Parathyroid adenoma (tissue), 2 donors: ENCODE data around the gene ANKRD66.

Experiments used
- H2AFZ ChIP-seq: fragments of 300-600 bp; sonication (generic); one replicate; pipeline ENCODE4 v1.7.0; 2017; ENCODE audit warnings: antibody characterized with exemption, mild to moderate bottlenecking
- H3K27ac ChIP-seq: fragments of 300-600 bp; sonication (generic); one replicate; pipeline ENCODE4 v1.7.0; 2017
- H3K27me3 ChIP-seq: fragments of 300-600 bp; sonication (generic); one replicate; pipeline ENCODE4 v1.7.0; 2017; ENCODE audit warnings: low read length; ENCODE audit not compliant: control insufficient read depth, insufficient read depth
- H3K36me3 ChIP-seq: fragments of 300-600 bp; sonication (generic); one replicate; pipeline ENCODE4 v1.7.0; 2017; ENCODE audit warnings: low read length; ENCODE audit not compliant: control insufficient read depth, insufficient read depth
- H3K4me1 ChIP-seq: fragments of 300-600 bp; sonication (generic); one replicate; pipeline ENCODE4 v1.7.0; 2017; ENCODE audit warnings: control low read depth
- H3K4me2 ChIP-seq: fragments of 300-600 bp; sonication (generic); one replicate; pipeline ENCODE4 v1.7.0; 2017; ENCODE audit warnings: low read length
- H3K4me3 ChIP-seq: fragments of 300-600 bp; sonication (generic); one replicate; pipeline ENCODE4 v1.7.0; 2017; ENCODE audit warnings: low read depth, low read length
- H3K79me2 ChIP-seq: fragments of 300-600 bp; sonication (generic); one replicate; pipeline ENCODE4 v1.7.0; 2017; ENCODE audit warnings: control low read depth
- H3K9ac ChIP-seq: fragments of 300-600 bp; sonication (generic); one replicate; pipeline ENCODE4 v1.7.0; 2017; ENCODE audit warnings: mild to moderate bottlenecking
- H3K9me3 ChIP-seq: fragments of 300-600 bp; sonication (generic); one replicate; pipeline ENCODE4 v1.7.0; 2017; ENCODE audit warnings: low read length; ENCODE audit not compliant: control insufficient read depth
- TF ChIP-seq, protein P1 (sequence below): fragments of 300-600 bp; sonication (generic); IDR thresholded peaks from one replicate; pipeline ENCODE4 v1.7.0; 2017; ENCODE audit warnings: antibody characterized with exemption, mild to moderate bottlenecking
- donor health status: primary hyperparathyroidism.

Gene ANKRD66

DNA sequence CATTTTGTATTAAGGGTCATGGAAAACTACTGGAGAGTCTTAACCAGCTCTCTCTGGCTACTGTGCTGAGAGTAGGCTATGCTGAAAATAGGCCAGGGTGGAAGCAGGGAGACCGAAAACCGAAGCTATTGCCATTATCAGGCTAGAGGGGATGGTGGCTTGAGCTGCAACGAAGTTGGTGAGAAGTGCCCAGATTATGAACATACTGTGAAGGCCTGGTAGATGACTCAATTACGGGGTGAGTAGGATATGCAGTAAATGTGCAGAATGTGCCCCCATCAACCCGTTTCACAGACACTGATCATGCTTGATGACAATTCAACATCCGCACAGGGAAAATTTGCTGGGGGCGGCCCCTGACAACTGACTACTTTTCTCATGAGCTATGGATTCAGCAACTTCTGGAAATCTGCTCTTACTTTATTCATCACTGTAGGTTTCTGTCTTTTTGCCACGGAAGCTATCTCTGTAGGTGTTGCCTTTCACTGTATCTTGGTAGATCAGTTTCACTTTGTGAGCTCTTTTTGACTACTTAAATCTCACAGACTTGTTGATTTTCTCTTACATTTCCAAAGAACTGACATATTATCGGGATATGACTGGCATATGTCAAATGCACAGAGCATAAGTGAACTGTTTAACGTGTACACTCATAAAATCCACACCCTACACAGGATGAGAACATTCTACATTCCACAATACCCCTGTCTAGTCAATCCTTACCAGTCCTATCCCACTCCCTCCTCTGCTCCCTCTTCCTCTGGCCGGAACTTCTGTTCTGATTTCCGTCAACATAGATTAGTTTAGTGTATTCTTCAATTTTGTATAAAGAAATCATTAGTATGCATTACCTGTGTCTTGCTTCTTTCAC, 31.0 kb downstream of the ANKRD66 start:
- Histone ChIP-seq H3K36me3 (no peaks in the 10 kb centered on the region), H3K27ac (no peak overlapping the region), H2AFZ (no peak overlapping the region), H3K9ac (no peak overlapping the region), H3K79me2 (no peaks in the 10 kb centered on the region), H3K4me3 (no peak overlapping the region), H3K27me3 (no peaks in the 10 kb centered on the region), H3K4me1 (no peaks in the 10 kb centered on the region), H3K4me2 (no peak overlapping the region), H3K9me3 (no peaks in the 10 kb centered on the region)
- TF ChIP-seq, protein P1, sequence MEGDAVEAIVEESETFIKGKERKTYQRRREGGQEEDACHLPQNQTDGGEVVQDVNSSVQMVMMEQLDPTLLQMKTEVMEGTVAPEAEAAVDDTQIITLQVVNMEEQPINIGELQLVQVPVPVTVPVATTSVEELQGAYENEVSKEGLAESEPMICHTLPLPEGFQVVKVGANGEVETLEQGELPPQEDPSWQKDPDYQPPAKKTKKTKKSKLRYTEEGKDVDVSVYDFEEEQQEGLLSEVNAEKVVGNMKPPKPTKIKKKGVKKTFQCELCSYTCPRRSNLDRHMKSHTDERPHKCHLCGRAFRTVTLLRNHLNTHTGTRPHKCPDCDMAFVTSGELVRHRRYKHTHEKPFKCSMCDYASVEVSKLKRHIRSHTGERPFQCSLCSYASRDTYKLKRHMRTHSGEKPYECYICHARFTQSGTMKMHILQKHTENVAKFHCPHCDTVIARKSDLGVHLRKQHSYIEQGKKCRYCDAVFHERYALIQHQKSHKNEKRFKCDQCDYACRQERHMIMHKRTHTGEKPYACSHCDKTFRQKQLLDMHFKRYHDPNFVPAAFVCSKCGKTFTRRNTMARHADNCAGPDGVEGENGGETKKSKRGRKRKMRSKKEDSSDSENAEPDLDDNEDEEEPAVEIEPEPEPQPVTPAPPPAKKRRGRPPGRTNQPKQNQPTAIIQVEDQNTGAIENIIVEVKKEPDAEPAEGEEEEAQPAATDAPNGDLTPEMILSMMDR = no peak

GRCh38 chr6:46781478-46782378, 35.0 kb downstream of the ANKRD66 start:
- H3K4me2 ChIP-seq = no peak overlapping the region
- H3K27me3 ChIP-seq = no peaks in the 10 kb centered on the region
- H3K9me3 ChIP-seq = no peaks in the 10 kb centered on the region
- H3K9ac ChIP-seq = no peak overlapping the region
- H3K36me3 ChIP-seq = no peaks in the 10 kb centered on the region
- no peaks in the 10 kb centered on the region for H3K79me2 ChIP-seq
- no peaks in the 10 kb centered on the region for H3K4me1 ChIP-seq
- no peak overlapping the region for H3K27ac ChIP-seq
- H2AFZ ChIP-seq = no peak overlapping the region
- TF ChIP-seq, protein P1 = peak; percentile 79
- no peak overlapping the region for H3K4me3 ChIP-seq

DNA sequence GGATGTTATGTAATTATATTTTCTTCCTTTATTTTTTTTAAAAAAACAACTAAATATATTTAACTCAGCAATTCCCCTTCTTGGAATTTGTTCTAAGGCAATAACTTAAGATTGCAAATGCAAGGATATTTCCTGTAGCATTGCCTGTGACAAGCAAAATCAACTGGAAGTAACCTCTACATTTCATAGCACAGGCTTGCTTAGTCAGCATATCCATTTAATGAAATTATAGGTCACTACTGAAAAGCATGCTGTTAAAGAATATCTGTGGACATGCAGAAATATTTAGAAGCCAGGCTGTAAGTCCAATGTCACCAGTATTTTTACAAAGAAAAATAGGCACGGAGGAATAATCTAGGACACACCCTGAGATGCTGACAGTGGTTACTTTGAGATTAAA, 37.8 kb downstream of the ANKRD66 start:
- TF ChIP-seq, protein P1 = no peak
- H3K27me3 ChIP-seq = no peaks in the 10 kb centered on the region
- no peaks in the 10 kb centered on the region for H3K4me1 ChIP-seq
- no peak overlapping the region for H3K4me3 ChIP-seq
- H3K9ac ChIP-seq = no peak overlapping the region
- no peak overlapping the region for H2AFZ ChIP-seq
- H3K9me3 ChIP-seq = no peaks in the 10 kb centered on the region
- no peak overlapping the region for H3K4me2 ChIP-seq
- H3K36me3 ChIP-seq = no peaks in the 10 kb centered on the region
- no peaks in the 10 kb centered on the region for H3K79me2 ChIP-seq
- no peak overlapping the region for H3K27ac ChIP-seq

DNA sequence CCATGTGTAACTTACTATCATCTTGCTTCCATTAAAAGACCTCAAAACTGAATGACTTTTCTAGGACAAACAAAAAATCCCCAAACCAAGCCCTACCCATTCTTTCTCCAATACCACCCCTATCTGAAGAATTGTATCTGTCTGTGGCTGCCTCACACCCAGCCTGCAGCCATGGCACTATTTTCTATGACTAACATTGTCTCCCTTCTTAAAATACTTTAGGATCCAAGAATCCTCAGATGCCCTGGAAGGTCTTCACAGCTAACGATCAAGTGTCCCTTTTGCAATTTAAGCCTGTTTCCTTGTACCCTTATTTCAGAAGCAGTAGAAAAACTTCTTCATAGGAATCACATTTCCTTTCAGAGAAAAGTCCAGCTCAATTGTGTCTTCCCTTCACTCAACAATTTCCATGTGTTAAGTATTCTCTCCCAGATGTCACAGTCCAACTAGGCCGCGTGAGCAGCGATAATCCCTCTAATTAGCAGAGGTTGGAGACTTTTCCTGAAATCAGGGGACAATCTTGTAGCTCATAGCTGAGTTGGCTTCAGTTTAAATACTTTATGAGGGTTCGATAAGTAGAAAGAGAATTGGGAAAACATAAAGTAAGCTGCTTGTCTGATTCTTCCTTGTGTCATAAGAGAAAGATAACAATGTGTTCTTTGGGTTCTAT, 41.3 kb downstream of the ANKRD66 start:
- Histone ChIP-seq H3K36me3 (no peaks in the 10 kb centered on the region), H3K4me2 (no peak overlapping the region), H3K4me3 (no peak overlapping the region), H3K79me2 (no peaks in the 10 kb centered on the region), H3K4me1 (no peaks in the 10 kb centered on the region), H3K27ac (no peak overlapping the region), H3K27me3 (no peaks in the 10 kb centered on the region), H3K9me3 (no peaks in the 10 kb centered on the region), H2AFZ (no peak overlapping the region), H3K9ac (no peak overlapping the region)
- TF ChIP-seq, protein P1 = no peak
